LHCN-M2 (cell line): ENCODE results near the gene UBE2B. TPM values are rescaled to one million over a fixed set of nuclear protein-coding genes. Genes with fewer than 3 reads are reported as not detected.
"Not testable (repeated sequence)": the region's sequence is repeated elsewhere in the genome, so short reads cannot be mapped to it uniquely, and the experiment has no call there.

Source experiments
- DNase-seq: peaks from one replicate; pipeline ENCODE4 v3.0.0-alpha.2; 2012; ENCODE audit warnings: low read depth
- total RNA-seq: library from RNA; depleted of rRNA; stranded (reverse); fragments of >200 nt; gene quantifications from 2 replicates; pipeline ENCODE4 v1.2.3, GENCODE V29; 2014

The UBE2B gene
- total RNA-seq, 1 experiment from 2014 or later = 13.2 TPM

- no peak for DNase-seq
These were observed 27.3 kb downstream of the UBE2B start for GRCh38 chr5:134398609-134399155.

- no peak for DNase-seq
These were observed 32.6 kb downstream of the UBE2B start for GRCh38 chr5:134403951-134404350.

GRCh38 chr5:134406390-134406789, 35.0 kb downstream of the UBE2B start:
- peak; percentile 4 for DNase-seq

GRCh38 chr5:134409321-134409720, 38.0 kb downstream of the UBE2B start:
- no peak for DNase-seq

- no peak for DNase-seq
These were observed 39.5 kb downstream of the UBE2B start for GRCh38 chr5:134410822-134411221.

GRCh38 chr5:134411228-134411545, 39.8 kb downstream of the UBE2B start:
- DNase-seq = no peak

- peak; percentile 80 for DNase-seq
These were observed 40.3 kb downstream of the UBE2B start, which contains the start of gene CDKN2AIPNL for GRCh38 chr5:134411546-134412266. Gene CDKN2AIPNL, minus strand, starts transcription at chr5:134411881. Its CDS starts 27 bp downstream, at chr5:134411854.

- DNase-seq = no peak
These were observed 41.7 kb downstream of the UBE2B start for GRCh38 chr5:134413046-134413445.

GRCh38 chr5:134417707-134418106, 46.3 kb downstream of the UBE2B start:
- no peak for DNase-seq

- no peak for DNase-seq
These were observed 47.6 kb downstream of the UBE2B start for GRCh38 chr5:134418958-134419357.

GRCh38 chr5:134420343-134420742, 49.0 kb downstream of the UBE2B start:
- peak; percentile 41 for DNase-seq

- not testable (repeated sequence) for DNase-seq
These were observed 49.7 kb downstream of the UBE2B start for GRCh38 chr5:134421038-134421437.

- DNase-seq = no peak
These were observed 51.5 kb downstream of the UBE2B start for GRCh38 chr5:134422791-134423365.

- DNase-seq = no peak
These were observed 52.0 kb downstream of the UBE2B start for GRCh38 chr5:134423376-134423775.

- DNase-seq = no peak
These were observed 55.0 kb downstream of the UBE2B start for GRCh38 chr5:134426361-134426760.

- DNase-seq = no peak
These were observed 56.2 kb downstream of the UBE2B start for GRCh38 chr5:134427540-134428041.

- DNase-seq = no peak
These were observed 58.7 kb downstream of the UBE2B start for GRCh38 chr5:134430001-134430569.

- no peak for DNase-seq
These were observed 60.8 kb downstream of the UBE2B start for GRCh38 chr5:134432174-134432573.

- DNase-seq = no peak
These were observed 61.4 kb downstream of the UBE2B start for GRCh38 chr5:134432677-134433359.

GRCh38 chr5:134435560-134435959, 64.2 kb downstream of the UBE2B start:
- DNase-seq = peak; percentile 52

GRCh38 chr5:134436523-134437339, 65.4 kb downstream of the UBE2B start:
- DNase-seq = peak; percentile 88
